B cell (primary cell): Measurements from ENCODE around the gene PAGE2.

Experiments
- EZH2 ChIP-seq: IDR thresholded peaks from 2 replicates; pipeline ENCODE4 v1.6.1; 2012; ENCODE audit warnings: borderline replicate concordance, low read depth, mild to moderate bottlenecking, moderate library complexity, low read length; ENCODE audit not compliant: insufficient read depth, poor library complexity, severe bottlenecking
- TF ChIP-seq, protein P1 (sequence below): fragments of 200-600 bp; IDR thresholded peaks from one replicate; pipeline ENCODE4 v1.8.0; 2022; ENCODE audit warnings: antibody characterized with exemption, mild to moderate bottlenecking

DNA sequence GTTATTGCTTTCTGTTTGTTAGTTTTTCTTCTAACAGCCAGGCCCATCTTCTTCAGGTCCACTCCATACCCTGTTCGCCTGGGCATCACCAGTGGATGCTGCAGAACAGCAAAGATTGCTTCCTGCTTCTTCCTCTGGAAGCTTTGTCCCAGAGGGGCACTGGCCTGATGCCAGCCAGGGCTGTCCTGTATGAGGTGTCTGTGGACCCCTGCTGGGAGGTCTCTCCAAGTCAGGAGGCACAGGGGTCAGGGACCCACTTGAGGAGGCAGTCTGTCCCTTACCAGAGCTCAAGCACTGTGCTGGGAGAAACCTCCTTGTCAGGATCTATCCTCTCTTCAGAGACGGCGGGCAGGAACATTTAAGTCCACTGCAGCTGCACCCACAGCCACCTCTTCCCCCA lies 16.5 kb upstream of the PAGE2 start:
- TF ChIP-seq, protein P1, sequence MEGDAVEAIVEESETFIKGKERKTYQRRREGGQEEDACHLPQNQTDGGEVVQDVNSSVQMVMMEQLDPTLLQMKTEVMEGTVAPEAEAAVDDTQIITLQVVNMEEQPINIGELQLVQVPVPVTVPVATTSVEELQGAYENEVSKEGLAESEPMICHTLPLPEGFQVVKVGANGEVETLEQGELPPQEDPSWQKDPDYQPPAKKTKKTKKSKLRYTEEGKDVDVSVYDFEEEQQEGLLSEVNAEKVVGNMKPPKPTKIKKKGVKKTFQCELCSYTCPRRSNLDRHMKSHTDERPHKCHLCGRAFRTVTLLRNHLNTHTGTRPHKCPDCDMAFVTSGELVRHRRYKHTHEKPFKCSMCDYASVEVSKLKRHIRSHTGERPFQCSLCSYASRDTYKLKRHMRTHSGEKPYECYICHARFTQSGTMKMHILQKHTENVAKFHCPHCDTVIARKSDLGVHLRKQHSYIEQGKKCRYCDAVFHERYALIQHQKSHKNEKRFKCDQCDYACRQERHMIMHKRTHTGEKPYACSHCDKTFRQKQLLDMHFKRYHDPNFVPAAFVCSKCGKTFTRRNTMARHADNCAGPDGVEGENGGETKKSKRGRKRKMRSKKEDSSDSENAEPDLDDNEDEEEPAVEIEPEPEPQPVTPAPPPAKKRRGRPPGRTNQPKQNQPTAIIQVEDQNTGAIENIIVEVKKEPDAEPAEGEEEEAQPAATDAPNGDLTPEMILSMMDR: no peak
- no peak for TF ChIP-seq EZH2
